WERI-Rb-1 (cell line): ENCODE data around the gene BNC2.

Source experiments
- DNase-seq: peaks from one replicate; pipeline ENCODE4 v3.0.0-alpha.2; 2020
- H3K27ac ChIP-seq: fragments of 250-450 bp; sonication (Bioruptor Pico); 2 replicates; pipeline ENCODE4 v1.5.1; 2020; ENCODE audit warnings: mild to moderate bottlenecking, moderate library complexity
- H3K27me3 ChIP-seq: fragments of 250-450 bp; sonication (Bioruptor Pico); 2 replicates; pipeline ENCODE4 v1.5.1; 2021; ENCODE audit warnings: mild to moderate bottlenecking, low read depth, moderate library complexity; ENCODE audit not compliant: insufficient read depth, severe bottlenecking
- H3K36me3 ChIP-seq: fragments of 250-450 bp; sonication (Bioruptor Pico); 2 replicates; pipeline ENCODE4 v1.5.1; 2020; ENCODE audit warnings: mild to moderate bottlenecking, moderate library complexity
- H3K4me3 ChIP-seq: 2 replicates; pipeline ENCODE4 v1.5.1; 2011; ENCODE audit warnings: low read depth, mild to moderate bottlenecking, control low read depth, low read length
- H3K9me3 ChIP-seq: fragments of 250-450 bp; sonication (Bioruptor Pico); 2 replicates; pipeline ENCODE4 v1.5.1; 2021; ENCODE audit warnings: mild to moderate bottlenecking, moderate library complexity; ENCODE audit not compliant: severe bottlenecking
- CTCF ChIP-seq: IDR thresholded peaks from 2 replicates; pipeline ENCODE4 v1.5.1; 2011; ENCODE audit warnings: low read depth, mild to moderate bottlenecking, control low read depth, inconsistent platforms, low read length

BNC2 gene

GRCh38 chr9:16682273-16682672 is 188.2 kb downstream of the BNC2 start:
- no peaks in the 10 kb centered on the region for H3K9me3 ChIP-seq
- H3K4me3 ChIP-seq = no peak overlapping the region
- DNase-seq = no peak
- H3K36me3 ChIP-seq = no peaks in the 10 kb centered on the region
- H3K27me3 ChIP-seq = no peaks in the 10 kb centered on the region
- no peak for TF ChIP-seq CTCF
- no peak overlapping the region for H3K27ac ChIP-seq

- Histone ChIP-seq H3K4me3 (no peak overlapping the region), H3K9me3 (no peaks in the 10 kb centered on the region), H3K27ac (no peak overlapping the region), H3K36me3 (no peaks in the 10 kb centered on the region), H3K27me3 (no peaks in the 10 kb centered on the region)
- no peak for DNase-seq
- no peak for TF ChIP-seq CTCF
Measured at GRCh38 chr9:16681652-16681987, 188.8 kb downstream of the BNC2 start.

- Histone ChIP-seq H3K27me3 (no peaks in the 10 kb centered on the region), H3K27ac (no peak overlapping the region), H3K4me3 (no peak overlapping the region), H3K9me3 (no peaks in the 10 kb centered on the region), H3K36me3 (no peaks in the 10 kb centered on the region)
- no peak for TF ChIP-seq CTCF
- DNase-seq = no peak
Measured at GRCh38 chr9:16680975-16681651, 189.4 kb downstream of the BNC2 start.

GRCh38 chr9:16680541-16680940 is 189.9 kb downstream of the BNC2 start:
- no peaks in the 10 kb centered on the region for H3K27me3 ChIP-seq
- H3K27ac ChIP-seq = no peak overlapping the region
- no peaks in the 10 kb centered on the region for H3K36me3 ChIP-seq
- no peak for DNase-seq
- no peak for TF ChIP-seq CTCF
- no peak overlapping the region for H3K4me3 ChIP-seq
- H3K9me3 ChIP-seq = no peaks in the 10 kb centered on the region

- no peaks in the 10 kb centered on the region for H3K36me3 ChIP-seq
- no peak overlapping the region for H3K27ac ChIP-seq
- no peaks in the 10 kb centered on the region for H3K9me3 ChIP-seq
- H3K27me3 ChIP-seq = no peaks in the 10 kb centered on the region
- no peak overlapping the region for H3K4me3 ChIP-seq
- no peak for TF ChIP-seq CTCF
- DNase-seq = no peak
Measured at GRCh38 chr9:16679327-16679821, 191.1 kb downstream of the BNC2 start.

- H3K36me3 ChIP-seq = no peaks in the 10 kb centered on the region
- no peaks in the 10 kb centered on the region for H3K9me3 ChIP-seq
- no peak for TF ChIP-seq CTCF
- H3K4me3 ChIP-seq = no peak overlapping the region
- no peaks in the 10 kb centered on the region for H3K27me3 ChIP-seq
- DNase-seq = no peak
- H3K27ac ChIP-seq = no peak overlapping the region
Measured at GRCh38 chr9:16676519-16676918, 194.0 kb downstream of the BNC2 start.
